C4-2B (cell line): ENCODE measurements around the gene EBI3.

Experiments used
- CTCF ChIP-seq: fragments of 450-650 bp; conservative IDR thresholded peaks from 2 replicates; pipeline ENCODE4 v1.5.1; 2017; ENCODE audit warnings: mild to moderate bottlenecking
- ZFX ChIP-seq: fragments of 450-650 bp; IDR thresholded peaks from 2 replicates; pipeline ENCODE4 v1.6.1; 2017

GRCh38 chr19:4196009-4196408 is 33.3 kb upstream of the EBI3 start:
- no peak for TF ChIP-seq CTCF
- no peak for TF ChIP-seq ZFX
